ENCODE measurements around the gene DISC1.
"Not testable (repeated sequence)": the region's sequence is repeated elsewhere in the genome, so short reads cannot be mapped to it uniquely, and the experiment has no call there.

Gene DISC1

GRCh38 chr1:231632119-231632518 lies 5.5 kb downstream of the DISC1 start:
- no peak overlapping the region for H3K27ac Mint-ChIP-seq
- peaks cover 20% of the 10 kb centered on the region for H3K4me1 Mint-ChIP-seq
- H3K9me3 Mint-ChIP-seq = no peaks in the 10 kb centered on the region
- TF ChIP-seq CTCF (IDR thresholded peaks at IDR 0.05; ENCODE audit: unreplicated experiment in 3 of 3) = no peak
- peaks cover 11% of the 10 kb centered on the region for H3K27me3 Mint-ChIP-seq (ENCODE audit: low read depth)
- no peaks in the 10 kb centered on the region for H3K36me3 Mint-ChIP-seq (ENCODE audit: low read depth)
- H3K4me3 Mint-ChIP-seq = no peak overlapping the region

GRCh38 chr1:231634323-231635013 lies 7.9 kb downstream of the DISC1 start:
- H3K27ac Mint-ChIP-seq = peak overlapping the region in 2 of 3 experiments; percentile 51 to 59
- H3K9me3 Mint-ChIP-seq = peaks cover 7% of the 10 kb centered on the region
- peaks cover 11% of the 10 kb centered on the region for H3K4me1 Mint-ChIP-seq
- peaks cover 16% of the 10 kb centered on the region for H3K27me3 Mint-ChIP-seq (ENCODE audit: low read depth)
- H3K36me3 Mint-ChIP-seq (ENCODE audit: low read depth) = peaks cover 10% of the 10 kb centered on the region
- H3K4me3 Mint-ChIP-seq = peak overlapping the region in 1 of 3 experiments; percentile 3
- TF ChIP-seq CTCF (IDR thresholded peaks at IDR 0.05; ENCODE audit: unreplicated experiment in 3 of 3) = no peak

- Mint-ChIP-seq H3K4me1 (peaks cover 11% of the 10 kb centered on the region), H3K27me3 (ENCODE audit: low read depth) (peaks cover 15% of the 10 kb centered on the region), H3K4me3 (no peak overlapping the region), H3K27ac (no peak overlapping the region), H3K36me3 (ENCODE audit: low read depth) (peaks cover 15% of the 10 kb centered on the region), H3K9me3 (peaks cover 7% of the 10 kb centered on the region)
- no peak for TF ChIP-seq CTCF (IDR thresholded peaks at IDR 0.05; ENCODE audit: unreplicated experiment in 3 of 3)
Measured at GRCh38 chr1:231636157-231636556, 9.6 kb downstream of the DISC1 start.

GRCh38 chr1:231636922-231637321 lies 10.3 kb downstream of the DISC1 start:
- H3K27ac Mint-ChIP-seq = not testable (repeated sequence)
- peaks cover 17% of the 10 kb centered on the region for H3K36me3 Mint-ChIP-seq (ENCODE audit: low read depth)

GRCh38 chr1:231638647-231639046 lies 12.1 kb downstream of the DISC1 start:
- Mint-ChIP-seq H3K27me3 (ENCODE audit: low read depth) (peaks cover 14% of the 10 kb centered on the region), H3K36me3 (ENCODE audit: low read depth) (peaks cover 17% of the 10 kb centered on the region), H3K9me3 (peaks cover 7% of the 10 kb centered on the region), H3K4me1 (peaks cover 17% of the 10 kb centered on the region), H3K4me3 (no peak overlapping the region), H3K27ac (no peak overlapping the region)
- TF ChIP-seq CTCF (IDR thresholded peaks at IDR 0.05; ENCODE audit: unreplicated experiment in 3 of 3) = no peak

More at GRCh38 chr1:231636922-231637321, 10.3 kb downstream of the DISC1 start:
- H3K9me3 Mint-ChIP-seq, H3K4me3 Mint-ChIP-seq: not testable (repeated sequence)
- H3K27me3 Mint-ChIP-seq (ENCODE audit: low read depth) = peaks cover 18% of the 10 kb centered on the region
- H3K4me1 Mint-ChIP-seq = peaks cover 11% of the 10 kb centered on the region

GRCh38 chr1:231639819-231640218 lies 13.2 kb downstream of the DISC1 start:
- H3K4me1 Mint-ChIP-seq = peaks cover 11% of the 10 kb centered on the region
- no peak overlapping the region for H3K27ac Mint-ChIP-seq
- H3K27me3 Mint-ChIP-seq (ENCODE audit: low read depth) = peaks cover 17% of the 10 kb centered on the region
- no peak for TF ChIP-seq CTCF (IDR thresholded peaks at IDR 0.05; ENCODE audit: unreplicated experiment in 3 of 3)
- H3K4me3 Mint-ChIP-seq = no peak overlapping the region
- H3K36me3 Mint-ChIP-seq (ENCODE audit: low read depth) = peaks cover 17% of the 10 kb centered on the region
- H3K9me3 Mint-ChIP-seq = peaks cover 7% of the 10 kb centered on the region

- H3K27ac Mint-ChIP-seq, H3K4me3 Mint-ChIP-seq, H3K4me1 Mint-ChIP-seq, H3K9me3 Mint-ChIP-seq: not testable (repeated sequence)
- Mint-ChIP-seq H3K27me3 (ENCODE audit: low read depth) (peaks cover 14% of the 10 kb centered on the region), H3K36me3 (ENCODE audit: low read depth) (peaks cover 17% of the 10 kb centered on the region)
Measured at GRCh38 chr1:231641444-231641843, 14.9 kb downstream of the DISC1 start.

- not testable (repeated sequence) for H3K4me3 Mint-ChIP-seq, H3K4me1 Mint-ChIP-seq, H3K27ac Mint-ChIP-seq
- peaks cover 13% of the 10 kb centered on the region for H3K9me3 Mint-ChIP-seq
- peaks cover 17% of the 10 kb centered on the region for H3K36me3 Mint-ChIP-seq (ENCODE audit: low read depth)
- H3K27me3 Mint-ChIP-seq (ENCODE audit: low read depth) = peaks cover 14% of the 10 kb centered on the region
Measured at GRCh38 chr1:231642061-231642460, 15.5 kb downstream of the DISC1 start.

Data from nephron (organoid).